GM23338 (cell line): ENCODE measurements around the gene ITLN1. TPM values are rescaled to one million over a fixed set of nuclear protein-coding genes. Genes with fewer than 3 reads are reported as not detected.

Experiments used
- ATAC-seq: fragments of 200-7000 bp; cut with Tn5 transposase; 3 replicates; pipeline ENCODE4 v1.9.1; 2020
- DNase-seq: peaks from one replicate; pipeline ENCODE4 v3.0.0-alpha.2; 2015; ENCODE audit warnings: low spot score
- H2AFZ ChIP-seq: fragments of 200-600 bp; sonication (generic); 2 replicates; pipeline ENCODE4 v1.8.0; 2016; ENCODE audit warnings: antibody characterized with exemption, mild to moderate bottlenecking, moderate library complexity
- H3F3A ChIP-seq: fragments of 200-600 bp; sonication (generic); replicated peaks from 2 replicates; pipeline ENCODE4 v1.8.0; 2017; ENCODE audit warnings: antibody characterized with exemption, mixed run types, low read depth
- H3K27ac ChIP-seq: fragments of 200-600 bp; sonication (generic); 2 replicates; pipeline ENCODE4 v1.6.1; 2016; ENCODE audit warnings: low read depth
- H3K27me3 ChIP-seq: fragments of 200-600 bp; sonication (generic); 2 replicates; pipeline ENCODE4 v1.8.0; 2016; ENCODE audit warnings: mild to moderate bottlenecking, mixed run types, moderate library complexity; ENCODE audit not compliant: insufficient read depth
- H3K36me3 ChIP-seq: fragments of 200-600 bp; sonication (generic); 2 replicates; pipeline ENCODE4 v1.8.0; 2016; ENCODE audit warnings: mild to moderate bottlenecking; ENCODE audit not compliant: insufficient read depth
- H3K4me1 ChIP-seq: fragments of 200-600 bp; sonication (generic); 2 replicates; pipeline ENCODE4 v1.8.0; 2016; ENCODE audit warnings: mild to moderate bottlenecking, moderate library complexity; ENCODE audit not compliant: insufficient read depth
- H3K4me2 ChIP-seq: fragments of 200-600 bp; sonication (generic); 2 replicates; pipeline ENCODE4 v1.7.1; 2017; ENCODE audit warnings: mixed run types
- H3K4me3 ChIP-seq: fragments of 200-600 bp; sonication (generic); 2 replicates; pipeline ENCODE4 v1.6.1; 2016; ENCODE audit warnings: mixed run types
- H3K79me2 ChIP-seq: fragments of 200-600 bp; sonication (generic); replicated peaks from 2 replicates; pipeline ENCODE4 v1.8.0; 2017; ENCODE audit warnings: mild to moderate bottlenecking; ENCODE audit not compliant: insufficient read depth
- H3K9me2 ChIP-seq: fragments of 200-600 bp; sonication (generic); 2 replicates; pipeline ENCODE4 v1.8.0; 2017; ENCODE audit not compliant: insufficient read depth
- H4K20me1 ChIP-seq: fragments of 200-600 bp; sonication (generic); replicated peaks from 2 replicates; pipeline ENCODE4 v1.8.0; 2017; ENCODE audit warnings: mild to moderate bottlenecking; ENCODE audit not compliant: insufficient read depth
- H3K27ac Mint-ChIP-seq: 2 replicates; pipeline ENCODE4 v1.8.0; 2020; ENCODE audit warnings: inconsistent platforms, mild to moderate bottlenecking, moderate library complexity, mixed read lengths
- H3K27me3 Mint-ChIP-seq: 3 replicates; pipeline ENCODE4 v1.8.0; 2022; ENCODE audit warnings: low read depth, mild to moderate bottlenecking, moderate library complexity, mixed read lengths, inconsistent platforms; ENCODE audit not compliant: insufficient read depth, poor library complexity
- H3K36me3 Mint-ChIP-seq: 3 replicates; pipeline ENCODE4 v1.8.0; 2021; ENCODE audit warnings: low read depth, mild to moderate bottlenecking, inconsistent platforms, moderate library complexity, mixed read lengths
- H3K4me1 Mint-ChIP-seq: 3 replicates; pipeline ENCODE4 v1.8.0; 2020; ENCODE audit warnings: mild to moderate bottlenecking, inconsistent platforms, mixed read lengths
- H3K4me3 Mint-ChIP-seq: 3 replicates; pipeline ENCODE4 v1.8.0; 2021; ENCODE audit warnings: moderate library complexity, mild to moderate bottlenecking, inconsistent platforms, mixed read lengths
- H3K9me3 Mint-ChIP-seq: 3 replicates; pipeline ENCODE4 v1.8.0; 2020; ENCODE audit warnings: moderate library complexity, mild to moderate bottlenecking, inconsistent platforms, mixed read lengths
- CREB1 ChIP-seq: fragments of 250-450 bp; sonication (Bioruptor Pico); IDR thresholded peaks from 2 replicates; pipeline ENCODE4 v1.5.0; 2020; ENCODE audit warnings: low read depth, mild to moderate bottlenecking, moderate library complexity
- CTCF ChIP-seq, 2 experiments: fragments of 200-600 bp in 1 of 2; sonication (generic) in 1 of 2; conservative IDR thresholded peaks; 2 replicates each; pipeline versions ENCODE4 v1.5.1 to v1.6.1; 2016 to 2017; ENCODE audit warnings: antibody characterized with exemption in 2 of 2, low read depth in 2 of 2, mild to moderate bottlenecking in 2 of 2, moderate library complexity in 1 of 2
- EZH2 ChIP-seq: fragments of 200-600 bp; sonication (generic); IDR thresholded peaks from one replicate; pipeline ENCODE4 v1.8.0; 2017; ENCODE audit warnings: antibody characterized with exemption, mild to moderate bottlenecking, low read depth; ENCODE audit not compliant: unreplicated experiment
- EZH2phosphoT487 ChIP-seq: fragments of 200-600 bp; sonication (generic); IDR thresholded peaks from one replicate; pipeline ENCODE4 v1.8.1; 2018; ENCODE audit warnings: antibody characterized with exemption; ENCODE audit not compliant: unreplicated experiment
- NANOG ChIP-seq: IDR thresholded peaks from 2 replicates; pipeline ENCODE4 v1.6.1; 2016; ENCODE audit warnings: antibody characterized with exemption, borderline replicate concordance
- POLR2AphosphoS5 ChIP-seq: IDR thresholded peaks from 2 replicates; pipeline ENCODE4 v1.6.1; 2016; ENCODE audit warnings: antibody characterized with exemption, low read depth
- STAT1 ChIP-seq: IDR thresholded peaks from one replicate; pipeline ENCODE4 v1.6.1; 2016; ENCODE audit warnings: antibody characterized with exemption; ENCODE audit not compliant: unreplicated experiment
- ZNF114 ChIP-seq: fragments of 250-450 bp; sonication (Bioruptor Pico); IDR thresholded peaks from 2 replicates; pipeline ENCODE4 v1.5.0; 2020; ENCODE audit warnings: mild to moderate bottlenecking, moderate library complexity
- ZNF462 ChIP-seq: fragments of 250-450 bp; sonication (Bioruptor Pico); IDR thresholded peaks from 2 replicates; pipeline ENCODE4 v1.5.0; 2020; ENCODE audit warnings: mild to moderate bottlenecking, moderate library complexity
- long read RNA-seq: library from polyadenylated mRNA; unstranded; transcript quantifications from one replicate; pipeline ENCODE4 v2.0.0, GENCODE V29; 2020; ENCODE audit not compliant: unreplicated experiment
- polyA plus RNA-seq: library from polyadenylated mRNA; unstranded; fragments of >200 nt; fragmentation: Nextera tagmentation; extraction: Ambion mirVana; gene quantifications from 2 replicates; pipeline ENCODE4 v1.2.1, GENCODE V29; 2016
- total RNA-seq: library from RNA; depleted of rRNA; stranded (reverse); fragments of >200 nt; shearing (Covaris generic); gene quantifications from 2 replicates; pipeline ENCODE4 v1.2.3, GENCODE V29; 2014; rRNA removed
- TF ChIP-seq, protein P1 (sequence below): IDR thresholded peaks from one replicate; pipeline ENCODE4 v1.6.1; 2018; ENCODE audit warnings: antibody characterized with exemption; ENCODE audit not compliant: unreplicated experiment
- TF ChIP-seq, protein P2 (sequence below): IDR thresholded peaks from 2 replicates; pipeline ENCODE4 v1.6.1; 2016; ENCODE audit warnings: antibody characterized with exemption

The ITLN1 gene
- total RNA-seq (not detected in 2 replicates), polyA plus RNA-seq (not detected in 2 replicates)
- long read RNA-seq: 0 reads

- Mint-ChIP-seq H3K36me3 (no peaks in the 10 kb centered on the region), H3K27me3 (peaks cover 4% of the 10 kb centered on the region), H3K4me3 (no peak within 1 kb of the TSS), H3K9me3 (no peaks in the 10 kb centered on the region), H3K4me1 (no peaks in the 10 kb centered on the region; the same call in 2 of the 3 replicates), H3K27ac (no peak within 1 kb of the TSS)
- Histone ChIP-seq H3K4me1 (no peaks in the 10 kb centered on the region), H3K9me2 (0 out of 2 replicates have a peak, but pooled peaks cover 4% of the 10 kb centered on the region), H3K4me2 (no peak within 1 kb of the TSS), H4K20me1 (no peaks in the 10 kb centered on the region), H3K27me3 (no peaks in the 10 kb centered on the region), H3K79me2 (no peaks in the 10 kb centered on the region), H2AFZ (peak within 1 kb of the TSS; percentile 87), H3K4me3 (no peak within 1 kb of the TSS), H3F3A (no peaks in the 10 kb centered on the region), H3K36me3 (no peaks in the 10 kb centered on the region), H3K27ac (no peak within 1 kb of the TSS)
- ATAC-seq (no peak), DNase-seq (no peak)
- TF ChIP-seq EZH2phosphoT487 (no peak), ZNF114 (CRISPR knock-in tag) (no peak), CREB1 (CRISPR knock-in tag) (no peak), EZH2 (no peak), ZNF462 (CRISPR knock-in tag) (no peak), CTCF (conservative IDR thresholded peaks at IDR 0.05; ENCODE audit: low read depth in 2 of 2) (no peak), STAT1 (no peak), POLR2AphosphoS5 (no peak), NANOG (no peak)
- TF ChIP-seq, protein P1, sequence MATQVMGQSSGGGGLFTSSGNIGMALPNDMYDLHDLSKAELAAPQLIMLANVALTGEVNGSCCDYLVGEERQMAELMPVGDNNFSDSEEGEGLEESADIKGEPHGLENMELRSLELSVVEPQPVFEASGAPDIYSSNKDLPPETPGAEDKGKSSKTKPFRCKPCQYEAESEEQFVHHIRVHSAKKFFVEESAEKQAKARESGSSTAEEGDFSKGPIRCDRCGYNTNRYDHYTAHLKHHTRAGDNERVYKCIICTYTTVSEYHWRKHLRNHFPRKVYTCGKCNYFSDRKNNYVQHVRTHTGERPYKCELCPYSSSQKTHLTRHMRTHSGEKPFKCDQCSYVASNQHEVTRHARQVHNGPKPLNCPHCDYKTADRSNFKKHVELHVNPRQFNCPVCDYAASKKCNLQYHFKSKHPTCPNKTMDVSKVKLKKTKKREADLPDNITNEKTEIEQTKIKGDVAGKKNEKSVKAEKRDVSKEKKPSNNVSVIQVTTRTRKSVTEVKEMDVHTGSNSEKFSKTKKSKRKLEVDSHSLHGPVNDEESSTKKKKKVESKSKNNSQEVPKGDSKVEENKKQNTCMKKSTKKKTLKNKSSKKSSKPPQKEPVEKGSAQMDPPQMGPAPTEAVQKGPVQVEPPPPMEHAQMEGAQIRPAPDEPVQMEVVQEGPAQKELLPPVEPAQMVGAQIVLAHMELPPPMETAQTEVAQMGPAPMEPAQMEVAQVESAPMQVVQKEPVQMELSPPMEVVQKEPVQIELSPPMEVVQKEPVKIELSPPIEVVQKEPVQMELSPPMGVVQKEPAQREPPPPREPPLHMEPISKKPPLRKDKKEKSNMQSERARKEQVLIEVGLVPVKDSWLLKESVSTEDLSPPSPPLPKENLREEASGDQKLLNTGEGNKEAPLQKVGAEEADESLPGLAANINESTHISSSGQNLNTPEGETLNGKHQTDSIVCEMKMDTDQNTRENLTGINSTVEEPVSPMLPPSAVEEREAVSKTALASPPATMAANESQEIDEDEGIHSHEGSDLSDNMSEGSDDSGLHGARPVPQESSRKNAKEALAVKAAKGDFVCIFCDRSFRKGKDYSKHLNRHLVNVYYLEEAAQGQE: no peak
- TF ChIP-seq, protein P2, sequence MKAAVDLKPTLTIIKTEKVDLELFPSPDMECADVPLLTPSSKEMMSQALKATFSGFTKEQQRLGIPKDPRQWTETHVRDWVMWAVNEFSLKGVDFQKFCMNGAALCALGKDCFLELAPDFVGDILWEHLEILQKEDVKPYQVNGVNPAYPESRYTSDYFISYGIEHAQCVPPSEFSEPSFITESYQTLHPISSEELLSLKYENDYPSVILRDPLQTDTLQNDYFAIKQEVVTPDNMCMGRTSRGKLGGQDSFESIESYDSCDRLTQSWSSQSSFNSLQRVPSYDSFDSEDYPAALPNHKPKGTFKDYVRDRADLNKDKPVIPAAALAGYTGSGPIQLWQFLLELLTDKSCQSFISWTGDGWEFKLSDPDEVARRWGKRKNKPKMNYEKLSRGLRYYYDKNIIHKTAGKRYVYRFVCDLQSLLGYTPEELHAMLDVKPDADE: no peak
Measured at GRCh38 chr1:160885042-160885441, at the start of gene ITLN1. ITLN1 (minus strand) TSS chr1:160885180; CDS start chr1:160884877, 303 bp downstream.
